ENCODE measurements around the gene YEATS2.
"Not testable (repeated sequence)": the region's sequence is repeated elsewhere in the genome, so short reads cannot be mapped to it uniquely, and the experiment has no call there.

YEATS2 gene

GRCh38 chr3:183697610-183698317 is at the start of gene YEATS2:
YEATS2 (plus strand) TSS chr3:183697797; CDS start chr3:183715163, 17,366 bp downstream.
- peak; percentile 89 for DNase-seq (ENCODE audit: low spot score)

- DNase-seq (ENCODE audit: low spot score), result no peak
Measured at GRCh38 chr3:183650554-183650953, 47.0 kb upstream of the YEATS2 start.

- no peak for DNase-seq (ENCODE audit: low spot score)
Measured at GRCh38 chr3:183653209-183654064, 44.2 kb upstream of the YEATS2 start.

GRCh38 chr3:183654727-183655126 is 42.9 kb upstream of the YEATS2 start:
- DNase-seq (ENCODE audit: low spot score), result no peak

GRCh38 chr3:183662099-183662498 is 35.5 kb upstream of the YEATS2 start:
- no peak for DNase-seq (ENCODE audit: low spot score)

GRCh38 chr3:183664913-183665381 is 32.6 kb upstream of the YEATS2 start:
- DNase-seq (ENCODE audit: low spot score), result no peak

GRCh38 chr3:183680061-183680460 is 17.5 kb upstream of the YEATS2 start:
- no peak for DNase-seq (ENCODE audit: low spot score)

GRCh38 chr3:183687705-183688104 is 9.9 kb upstream of the YEATS2 start:
- DNase-seq (ENCODE audit: low spot score), result no peak

GRCh38 chr3:183688874-183689273 is 8.7 kb upstream of the YEATS2 start:
- no peak for DNase-seq (ENCODE audit: low spot score)

- not testable (repeated sequence) for DNase-seq (ENCODE audit: low spot score)
Measured at GRCh38 chr3:183689621-183690020, 8.0 kb upstream of the YEATS2 start.

- DNase-seq (ENCODE audit: low spot score), result no peak
Measured at GRCh38 chr3:183690402-183690995, 7.1 kb upstream of the YEATS2 start.

GRCh38 chr3:183692436-183692835 is 5.2 kb upstream of the YEATS2 start:
- peak; percentile 37 for DNase-seq (ENCODE audit: low spot score)

GRCh38 chr3:183695569-183696364 is 1.8 kb upstream of the YEATS2 start:
- no peak for DNase-seq (ENCODE audit: low spot score)

- DNase-seq (ENCODE audit: low spot score), result no peak
Measured at GRCh38 chr3:183697123-183697609, 431 bp upstream of the YEATS2 start.

- DNase-seq (ENCODE audit: low spot score), result peak; percentile 43
Measured at GRCh38 chr3:183698318-183698751, 738 bp downstream of the YEATS2 start.

GRCh38 chr3:183698756-183699155 is 1.2 kb downstream of the YEATS2 start:
- peak; percentile 16 for DNase-seq (ENCODE audit: low spot score)

- DNase-seq (ENCODE audit: low spot score), result no peak
Measured at GRCh38 chr3:183699238-183699947, 1.8 kb downstream of the YEATS2 start.

- DNase-seq (ENCODE audit: low spot score), result no peak
Measured at GRCh38 chr3:183701744-183702143, 4.1 kb downstream of the YEATS2 start.

- not testable (repeated sequence) for DNase-seq (ENCODE audit: low spot score)
Measured at GRCh38 chr3:183703892-183704291, 6.3 kb downstream of the YEATS2 start.

GRCh38 chr3:183710231-183710630 is 12.6 kb downstream of the YEATS2 start:
- no peak for DNase-seq (ENCODE audit: low spot score)

GRCh38 chr3:183711516-183711915 is 13.9 kb downstream of the YEATS2 start:
- DNase-seq (ENCODE audit: low spot score), result no peak

Data from HuH-7 (cell line).